GM18858 (cell line): ENCODE results near the gene CPSF4.

ENCODE experiments used
- ATAC-seq: cut with Tn5 transposase; IDR thresholded peaks from one replicate; pipeline ENCODE4 v1.9.1; 2021; ENCODE audit not compliant: unreplicated experiment

The CPSF4 gene

DNA sequence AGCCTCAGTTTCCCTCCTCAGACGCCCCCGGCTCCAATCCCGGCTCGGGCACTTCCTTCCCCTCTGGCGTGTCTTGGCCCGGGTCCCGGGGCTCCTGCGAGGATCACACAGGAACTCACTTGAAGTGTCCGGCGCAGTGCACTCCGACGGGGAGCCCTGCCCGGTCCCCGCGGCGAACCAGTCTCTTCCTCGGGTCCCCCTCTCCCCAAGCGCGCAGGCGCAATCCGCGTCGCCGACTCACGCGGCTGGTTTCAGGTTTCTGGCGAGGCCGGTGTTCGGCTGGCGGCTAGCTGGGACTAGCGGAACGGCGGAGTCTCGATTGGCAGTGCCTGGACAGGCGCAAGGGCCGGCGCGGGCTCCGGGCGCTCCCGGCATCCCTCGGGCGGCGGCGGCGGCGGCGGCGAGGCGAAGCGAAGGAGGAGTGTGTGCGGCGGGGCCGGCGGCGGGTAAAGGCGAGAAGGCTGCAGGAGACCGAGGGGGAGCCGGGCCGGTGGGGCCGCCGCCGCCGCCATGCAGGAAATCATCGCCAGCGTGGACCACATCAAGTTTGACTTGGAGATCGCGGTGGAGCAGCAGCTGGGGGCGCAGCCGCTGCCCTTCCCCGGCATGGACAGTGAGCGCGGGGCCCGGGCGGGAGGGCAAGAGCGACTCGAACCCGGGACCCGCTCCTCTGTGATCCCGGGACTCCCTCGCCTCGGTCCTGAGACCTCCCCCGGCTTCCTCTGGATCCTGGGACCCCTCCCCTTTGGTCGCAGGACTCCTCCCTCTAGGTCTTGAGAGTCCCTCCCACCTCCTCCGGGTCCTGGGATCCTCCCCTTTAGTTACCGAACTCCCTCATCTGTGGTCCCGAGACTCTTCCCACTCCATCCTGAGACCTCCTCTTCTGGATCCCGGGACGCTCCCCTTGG, at the start of gene CPSF4, which contains the start of gene PTCD1:
Gene CPSF4 (plus strand): TSS at position 371 of the 908 bp plus-strand sequence. CDS start 140 bp downstream, at position 511.
Gene PTCD1 (minus strand): TSS at position 226 of the 908 bp plus-strand sequence. CDS start 3,556 bp downstream, outside the sequence.
- peak; percentile 73 for ATAC-seq

- ATAC-seq, result no peak
Measured at GRCh38 chr7:99389772-99390171, 49.0 kb upstream of the CPSF4 start.

- no peak for ATAC-seq
Measured at GRCh38 chr7:99390941-99391602, 47.7 kb upstream of the CPSF4 start.

DNA sequence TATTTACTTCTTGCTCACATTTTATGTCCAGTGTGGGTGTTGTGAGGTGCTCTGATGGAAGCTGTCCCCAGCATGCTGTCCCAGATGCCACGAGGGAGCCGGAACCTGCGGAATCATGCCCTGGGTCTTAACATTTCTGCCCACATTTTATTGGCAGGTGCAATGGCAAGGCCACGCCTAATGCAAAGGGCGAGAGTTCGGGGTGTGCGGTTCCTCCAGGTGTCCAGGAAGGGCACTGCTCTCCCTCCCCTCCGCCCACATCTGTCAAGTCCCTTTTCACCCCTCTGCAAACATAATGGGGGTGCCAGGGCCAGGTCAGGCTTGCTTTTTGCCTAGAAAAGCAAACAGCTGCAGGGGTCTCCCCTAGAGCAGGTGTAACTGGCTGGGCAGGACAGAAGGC, 46.7 kb upstream of the CPSF4 start:
- ATAC-seq, result no peak

GRCh38 chr7:99392659-99393354, 45.9 kb upstream of the CPSF4 start:
- no peak for ATAC-seq

DNA sequence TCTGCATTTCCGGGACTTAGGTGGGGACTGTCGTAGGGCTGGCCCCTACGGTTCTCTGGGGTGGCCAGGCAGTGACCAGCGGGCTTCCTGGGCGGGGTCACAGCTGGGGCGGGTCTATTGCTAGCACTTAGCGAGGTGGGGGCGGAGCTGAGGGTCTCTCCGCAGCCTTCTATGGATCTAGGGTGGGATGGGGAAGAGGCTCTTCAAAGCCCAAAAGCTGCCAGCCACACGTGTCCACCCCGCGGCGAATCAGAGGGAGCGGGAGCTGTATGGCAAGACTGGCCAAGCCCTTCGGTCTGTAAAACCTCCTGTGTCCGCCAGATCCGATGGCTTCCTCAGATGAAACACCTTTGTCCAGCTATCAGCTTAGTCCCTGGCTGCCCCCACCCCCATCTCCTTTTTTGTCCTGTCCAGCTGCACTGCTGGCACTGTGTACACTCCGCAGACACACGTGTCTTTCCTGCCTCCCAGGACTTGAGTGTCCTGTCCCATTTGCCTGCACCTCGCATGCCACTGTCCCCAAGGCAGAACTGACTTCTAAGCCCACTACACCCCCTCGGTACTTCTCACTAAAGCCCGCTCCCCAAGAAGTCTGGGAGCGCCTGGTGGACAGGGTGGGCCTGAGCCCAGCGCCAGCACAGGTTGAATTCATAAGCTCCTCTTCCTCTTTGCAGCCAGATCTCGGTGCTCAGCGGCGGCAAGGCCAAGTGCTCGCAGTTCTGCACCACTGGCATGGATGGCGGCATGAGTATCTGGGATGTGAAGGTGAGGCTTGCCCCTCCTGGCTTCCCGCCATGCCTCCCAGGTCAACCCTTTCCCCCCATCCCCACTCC, 45.2 kb upstream of the CPSF4 start:
- ATAC-seq, result no peak

DNA sequence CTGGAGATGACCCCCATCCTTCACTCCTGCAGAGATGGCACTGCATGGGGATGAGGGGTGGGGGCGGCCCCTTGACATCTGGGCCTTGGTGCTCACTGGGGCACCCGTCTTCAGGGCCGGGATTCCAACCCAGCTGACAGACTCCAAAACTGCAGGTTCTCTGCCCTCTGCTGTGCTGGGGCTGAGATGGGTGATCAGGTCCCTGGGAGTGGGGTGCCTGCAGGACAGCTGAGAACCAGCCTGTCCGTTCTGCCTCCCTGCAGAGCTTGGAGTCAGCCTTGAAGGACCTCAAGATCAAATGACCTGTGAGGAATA, 44.6 kb upstream of the CPSF4 start:
- no peak for ATAC-seq

DNA sequence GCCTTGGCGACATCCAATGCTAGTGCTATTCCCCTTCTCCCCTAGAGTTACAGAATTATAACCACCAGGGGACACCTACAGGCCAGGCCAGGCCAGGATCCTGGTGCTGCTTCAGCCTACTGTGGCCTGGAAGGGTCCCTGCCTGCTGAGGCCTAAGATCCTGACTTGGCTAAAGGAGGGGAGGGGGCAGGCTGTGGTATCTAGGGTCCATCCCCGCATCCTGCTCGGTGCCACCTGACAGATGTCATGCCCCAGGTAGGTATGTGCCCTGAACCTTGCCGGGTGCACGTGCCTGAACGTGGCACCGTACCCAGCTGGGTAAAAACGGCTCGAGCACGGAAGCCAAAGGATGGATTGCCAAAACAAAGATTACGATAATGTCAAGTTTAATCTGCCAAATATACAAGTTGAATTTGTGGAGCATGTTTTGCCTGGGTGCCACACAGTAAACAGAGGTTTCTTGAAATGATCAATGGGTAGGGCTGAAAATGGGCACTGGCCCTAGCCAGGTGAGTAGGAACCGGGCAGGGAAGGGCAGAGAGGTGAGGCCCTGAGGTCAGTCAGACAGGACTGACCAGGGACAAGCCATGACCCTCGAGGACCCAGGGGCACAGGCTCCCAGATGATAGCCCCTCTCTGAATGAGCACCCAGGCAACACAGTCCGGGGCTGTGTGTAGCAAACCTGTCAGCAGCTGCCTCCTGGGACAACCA, 43.0 kb upstream of the CPSF4 start:
- no peak for ATAC-seq

DNA sequence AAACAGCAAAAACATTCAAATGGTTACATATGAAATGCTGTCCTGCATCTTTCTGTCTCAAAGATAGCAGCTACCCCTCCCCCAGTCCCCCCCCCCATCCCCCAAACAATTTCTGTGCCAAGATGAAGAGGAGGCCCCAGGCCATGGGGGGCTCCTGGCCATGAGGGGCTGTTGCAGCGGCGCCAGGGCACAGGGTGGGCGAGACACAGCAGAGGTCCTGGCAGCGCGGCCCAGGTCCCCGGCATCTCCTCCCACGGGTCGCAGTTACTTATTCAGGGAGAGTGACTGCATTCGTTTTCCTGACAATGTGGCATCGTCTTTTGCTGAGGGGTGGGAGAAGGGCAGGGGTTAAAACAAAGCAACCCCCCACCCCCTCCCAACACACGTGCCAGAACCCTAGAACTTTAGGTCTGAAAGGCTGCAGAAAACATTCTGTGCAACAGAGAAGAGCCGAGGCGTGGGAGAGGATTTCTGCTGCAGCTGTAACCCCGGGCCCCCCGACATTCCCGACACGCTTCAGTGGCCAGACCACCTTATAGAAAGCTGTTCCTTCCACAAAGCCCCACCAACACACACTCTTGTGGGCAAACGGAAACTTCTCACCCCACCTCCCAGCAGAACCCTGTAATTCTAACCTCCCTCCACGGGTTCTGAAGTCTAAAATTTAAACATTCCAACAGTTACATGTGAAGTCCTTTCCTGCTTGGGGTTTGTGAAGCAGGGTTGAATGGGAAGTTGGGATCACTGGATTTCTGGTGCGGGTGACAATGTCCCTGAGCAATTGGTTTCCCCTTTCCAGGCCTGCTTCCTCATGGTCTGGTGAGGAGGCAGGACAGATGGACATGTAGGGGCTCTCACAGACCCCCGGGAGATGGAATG, 42.1 kb upstream of the CPSF4 start:
- ATAC-seq, result no peak

GRCh38 chr7:99397297-99397983, 41.3 kb upstream of the CPSF4 start:
- ATAC-seq, result no peak

- no peak for ATAC-seq
Measured at GRCh38 chr7:99398891-99399445, 39.8 kb upstream of the CPSF4 start.

DNA sequence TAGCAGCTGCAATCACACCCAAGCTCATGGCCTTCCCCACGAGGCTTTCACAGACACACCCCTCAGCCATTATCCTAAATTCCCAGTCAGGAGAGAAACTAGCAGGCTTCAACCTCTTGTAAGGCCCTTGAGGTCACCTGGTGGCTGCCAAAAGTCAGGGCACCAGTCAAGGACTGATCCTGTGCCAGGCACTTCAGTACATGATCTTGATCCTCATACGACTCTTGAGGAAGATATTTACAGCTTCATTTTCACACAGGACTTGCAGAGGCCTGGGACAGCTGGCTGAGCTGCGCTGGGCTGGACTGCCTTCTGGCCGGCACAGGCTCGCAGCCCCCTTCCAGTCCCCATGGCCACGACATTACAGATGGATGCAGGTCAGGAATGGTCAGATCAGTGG, 39.1 kb upstream of the CPSF4 start:
- no peak for ATAC-seq

DNA sequence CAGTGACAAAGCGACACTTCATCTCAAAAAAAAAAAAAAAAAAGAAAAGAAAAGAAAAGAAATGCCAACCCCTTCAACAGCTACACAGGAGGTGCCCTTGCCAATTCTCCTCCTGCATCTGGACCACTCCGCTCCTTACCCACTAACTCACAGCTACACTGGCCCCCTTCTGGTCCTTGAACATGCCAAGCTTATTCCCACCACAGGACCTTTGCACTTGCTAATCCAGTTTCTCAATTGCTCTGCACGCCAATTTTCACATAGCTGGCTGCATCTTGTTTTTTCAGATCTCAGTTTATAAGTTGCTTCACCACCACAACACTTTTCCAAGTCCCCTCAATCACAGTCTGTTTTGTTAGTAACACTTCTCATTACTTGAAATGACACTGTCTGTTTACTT, 35.9 kb upstream of the CPSF4 start:
- no peak for ATAC-seq

GRCh38 chr7:99403764-99404163, 35.0 kb upstream of the CPSF4 start:
- ATAC-seq, result no peak

GRCh38 chr7:99404235-99404976, 34.3 kb upstream of the CPSF4 start:
- no peak for ATAC-seq

DNA sequence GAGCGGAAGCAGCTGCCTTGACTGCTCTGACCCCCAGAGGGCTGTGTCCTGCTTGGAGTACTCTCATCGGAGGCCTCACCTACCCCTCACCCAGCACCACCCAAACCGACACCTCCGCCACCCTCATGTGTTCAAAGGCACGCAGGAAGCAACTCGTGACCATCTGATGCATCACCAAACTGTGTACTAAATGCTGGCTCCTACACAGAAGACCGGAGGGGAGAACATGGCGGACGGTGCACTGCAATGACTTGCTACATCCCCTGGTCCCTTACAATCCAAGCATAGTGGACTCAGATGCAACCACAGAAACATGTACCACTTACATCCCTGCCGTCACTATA, 33.8 kb upstream of the CPSF4 start:
- ATAC-seq, result no peak

- ATAC-seq, result no peak
Measured at GRCh38 chr7:99406557-99406956, 32.2 kb upstream of the CPSF4 start.

DNA sequence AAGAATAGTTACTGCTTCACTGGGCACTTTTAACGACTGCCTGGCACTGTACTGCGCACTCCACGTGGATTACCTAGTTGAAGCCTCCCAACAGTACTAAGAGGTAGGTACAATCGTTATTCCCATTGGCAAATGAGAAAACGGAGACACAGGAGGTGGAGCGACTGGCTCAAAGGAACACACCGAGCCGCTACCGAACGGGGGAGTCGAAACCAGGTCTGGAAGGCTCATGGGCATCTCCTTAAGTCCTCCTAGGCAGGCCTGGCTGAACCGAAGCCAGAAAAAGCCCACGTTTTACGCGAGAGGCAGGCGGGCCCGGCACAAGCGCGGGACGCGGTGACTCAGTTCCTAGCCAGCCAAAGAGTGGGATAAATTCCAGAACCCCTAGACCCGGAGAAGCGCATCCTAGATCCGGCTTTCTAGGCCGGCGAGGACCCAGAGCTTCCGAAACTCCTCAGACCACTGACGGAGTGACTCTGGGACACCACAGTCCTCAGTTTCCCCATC, 30.8 kb upstream of the CPSF4 start:
- no peak for ATAC-seq
